ENCODE data around the gene MRPS6.

The MRPS6 gene

DNA sequence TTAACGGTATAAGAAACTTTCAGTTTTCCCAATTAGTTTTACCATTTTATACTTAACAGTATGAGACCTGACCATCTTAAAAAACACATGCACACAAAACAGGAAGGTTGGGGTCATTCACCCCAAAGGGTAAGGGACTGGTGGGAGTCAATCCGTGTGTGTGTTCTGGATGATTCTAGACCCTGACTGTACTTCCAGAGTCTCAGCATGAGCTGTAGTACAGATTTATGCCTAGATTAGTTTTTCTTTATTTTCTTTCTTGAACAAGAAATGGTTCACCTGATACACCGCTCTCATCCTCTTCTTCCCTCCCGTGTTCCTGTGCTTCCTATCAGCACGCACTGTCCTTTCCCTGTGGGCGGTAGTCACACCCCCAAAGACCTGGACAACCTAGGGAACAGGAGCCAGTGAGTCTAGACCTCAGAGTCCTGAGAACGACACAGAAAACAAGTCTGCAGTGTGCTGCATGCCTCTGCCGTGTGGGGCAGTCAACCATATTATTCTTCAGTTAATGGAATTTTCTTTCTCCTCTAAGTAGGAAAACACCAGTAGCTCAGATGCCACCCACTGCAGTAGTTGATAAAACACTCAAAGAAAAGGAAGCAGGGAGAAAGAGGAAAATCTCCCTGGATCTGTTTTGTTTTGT is 38.9 kb upstream of the MRPS6 start:
- no peak overlapping the region for H3K4me3 ChIP-seq (ENCODE audit: low read depth, low read length)
- TF ChIP-seq CTCF (IDR thresholded peaks at IDR 0.05; ENCODE audit: borderline replicate concordance, insufficient read depth, low read depth, low read length), result no peak

DNA sequence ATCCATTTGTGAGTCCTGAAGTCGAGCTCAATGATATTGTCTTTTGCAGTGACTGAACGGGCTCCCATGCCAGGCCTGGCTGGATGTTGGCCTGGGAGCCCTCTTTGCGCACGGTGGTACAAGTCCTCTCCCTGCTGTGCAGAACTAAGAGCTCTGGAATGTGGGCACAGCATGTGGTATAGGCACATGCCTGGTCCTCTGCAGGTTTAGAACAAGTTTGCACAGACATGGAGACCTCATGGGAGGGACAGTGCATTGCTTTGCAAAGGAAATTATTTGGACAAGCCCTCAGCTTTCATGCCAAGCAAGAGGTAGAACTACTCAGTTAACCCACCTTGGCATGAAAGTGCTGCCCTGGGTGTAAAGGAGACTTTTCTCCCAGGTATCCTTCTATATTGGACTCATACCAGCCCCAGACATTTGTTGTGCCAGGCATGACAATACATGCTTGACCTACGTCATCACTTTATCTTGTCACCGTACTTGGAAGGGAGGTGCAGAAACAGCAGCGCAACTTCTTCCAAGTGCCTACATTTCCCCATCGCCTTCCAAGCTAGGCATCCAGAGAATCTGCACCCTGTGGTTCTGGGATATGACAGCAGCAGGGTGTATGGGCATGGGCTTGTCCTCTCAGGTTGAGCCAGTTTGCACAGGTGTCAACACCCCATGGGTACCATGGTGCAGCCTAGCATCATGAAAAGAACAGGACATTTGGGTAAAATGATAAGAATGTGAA is 37.6 kb upstream of the MRPS6 start:
- H3K4me3 ChIP-seq (ENCODE audit: low read depth, low read length), result no peak overlapping the region
- no peak for TF ChIP-seq CTCF (IDR thresholded peaks at IDR 0.05; ENCODE audit: borderline replicate concordance, insufficient read depth, low read depth, low read length)

DNA sequence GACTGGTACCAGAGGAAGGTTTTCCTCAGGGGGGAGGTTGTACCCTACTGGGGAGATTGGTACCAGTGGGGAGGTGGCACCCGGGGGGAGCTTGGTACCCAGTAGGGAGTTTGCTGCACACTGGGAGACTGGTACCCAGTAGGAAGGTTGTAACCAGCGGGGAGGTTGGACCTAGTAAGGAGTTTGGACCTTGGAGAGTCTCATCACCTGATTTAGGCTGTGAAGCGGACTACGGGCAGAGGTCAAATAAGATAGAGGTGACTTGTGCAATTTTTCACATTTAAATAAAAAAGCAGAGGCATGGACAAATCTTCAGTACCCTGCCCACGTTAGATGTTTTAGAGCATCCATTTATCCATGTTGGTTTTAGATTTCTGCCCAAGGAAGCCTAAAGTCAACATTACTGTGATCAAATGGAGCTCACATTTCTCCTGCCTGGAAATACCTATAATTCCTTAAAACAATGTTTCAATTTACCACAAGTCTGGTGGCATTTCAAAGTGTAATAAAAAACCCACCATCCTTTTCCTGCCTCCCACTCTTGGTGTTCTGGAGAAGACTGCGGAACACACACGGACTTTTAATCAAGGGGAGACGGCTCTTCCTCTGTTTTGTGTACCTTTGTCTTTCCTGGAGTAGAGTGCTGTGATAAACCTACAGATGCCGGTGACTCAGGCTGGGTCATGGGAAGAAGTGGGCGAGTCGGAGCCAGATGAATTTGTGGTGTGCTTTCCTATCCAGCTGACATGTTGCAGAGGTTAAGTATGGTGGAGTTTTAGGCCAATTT is 36.2 kb upstream of the MRPS6 start:
- H3K4me3 ChIP-seq (ENCODE audit: low read depth, low read length), result no peak overlapping the region
- TF ChIP-seq CTCF (IDR thresholded peaks at IDR 0.05; ENCODE audit: borderline replicate concordance, insufficient read depth, low read depth, low read length), result no peak

GRCh38 chr21:34039678-34040382 is 33.5 kb upstream of the MRPS6 start:
- TF ChIP-seq CTCF (IDR thresholded peaks at IDR 0.05; ENCODE audit: borderline replicate concordance, insufficient read depth, low read depth, low read length), result no peak
- H3K4me3 ChIP-seq (ENCODE audit: low read depth, low read length), result no peak overlapping the region

DNA sequence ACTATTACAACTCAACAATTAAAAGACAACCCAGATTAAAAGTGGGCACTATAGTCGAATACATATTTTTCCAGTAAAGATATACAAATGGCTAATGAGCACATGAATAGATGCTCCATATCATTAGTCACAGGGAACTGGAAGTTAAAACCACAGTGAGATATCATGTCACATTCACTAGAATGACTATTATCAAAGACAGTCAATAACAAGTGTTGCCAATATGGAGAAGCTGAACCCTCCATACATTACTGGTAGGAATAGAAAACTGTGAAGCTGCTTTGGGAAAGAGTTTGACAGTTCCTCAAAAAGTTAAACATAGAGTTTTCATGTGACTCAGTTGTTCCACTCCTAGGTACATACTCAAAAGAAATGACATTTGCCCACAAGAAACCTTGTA is 30.6 kb upstream of the MRPS6 start:
- H3K4me3 ChIP-seq (ENCODE audit: low read depth, low read length), result no peak overlapping the region
- no peak for TF ChIP-seq CTCF (IDR thresholded peaks at IDR 0.05; ENCODE audit: borderline replicate concordance, insufficient read depth, low read depth, low read length)

- H3K4me3 ChIP-seq (ENCODE audit: low read depth, low read length), result no peak overlapping the region
- TF ChIP-seq CTCF (IDR thresholded peaks at IDR 0.05; ENCODE audit: borderline replicate concordance, insufficient read depth, low read depth, low read length), result no peak
Observed at GRCh38 chr21:34043333-34043732, 30.0 kb upstream of the MRPS6 start.

All from GM12875 (cell line).